Measurements from ENCODE around the gene MGAT4B. TPM values are rescaled to one million over a fixed set of nuclear protein-coding genes. Genes with fewer than 3 reads are reported as not detected.
A peak's percentile ranks its signal among the peaks of the same experiment; 100 is the strongest.

Gene MGAT4B
- total and polyA plus RNA-seq, 12 donors, result 58.6 to 123 (median 98.0) TPM

DNA sequence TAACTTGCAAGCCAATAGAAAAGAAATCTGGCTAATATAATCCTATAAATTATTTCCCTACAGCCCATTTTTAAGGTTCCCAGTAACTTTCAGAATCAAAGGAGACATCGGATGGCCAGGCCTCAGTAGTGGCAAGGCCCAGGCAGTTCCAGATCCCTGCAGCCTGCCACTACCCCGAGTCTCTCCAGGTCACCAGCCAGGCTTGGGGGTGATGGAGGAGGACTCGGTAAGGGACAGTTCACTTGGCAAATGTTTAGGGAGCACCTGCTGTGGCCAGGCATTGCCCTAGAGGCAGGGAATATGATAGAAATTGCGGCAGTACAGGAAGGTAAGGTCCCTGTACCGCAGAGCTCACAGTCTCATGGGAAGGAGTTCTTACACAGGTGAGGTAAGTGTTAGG, 28.1 kb downstream of the MGAT4B start:
- intact Hi-C loops (cut with DNase I), result no loop called here
- Histone ChIP-seq H3K27ac (peak overlapping the region in 1 of 10 donors; percentile 45), H3K4me1 (peaks cover 0 to 70% (median 0%) of the 10 kb centered on the region in 9 donors), H3K9me3 (no peaks in the 10 kb centered on the region), H3K4me3 (no peak overlapping the region), H3K36me3 (peaks cover 0 to 81% (median 26%) of the 10 kb centered on the region in 9 donors), H3K27me3 (no peaks in the 10 kb centered on the region)
- TF ChIP-seq, protein P1, sequence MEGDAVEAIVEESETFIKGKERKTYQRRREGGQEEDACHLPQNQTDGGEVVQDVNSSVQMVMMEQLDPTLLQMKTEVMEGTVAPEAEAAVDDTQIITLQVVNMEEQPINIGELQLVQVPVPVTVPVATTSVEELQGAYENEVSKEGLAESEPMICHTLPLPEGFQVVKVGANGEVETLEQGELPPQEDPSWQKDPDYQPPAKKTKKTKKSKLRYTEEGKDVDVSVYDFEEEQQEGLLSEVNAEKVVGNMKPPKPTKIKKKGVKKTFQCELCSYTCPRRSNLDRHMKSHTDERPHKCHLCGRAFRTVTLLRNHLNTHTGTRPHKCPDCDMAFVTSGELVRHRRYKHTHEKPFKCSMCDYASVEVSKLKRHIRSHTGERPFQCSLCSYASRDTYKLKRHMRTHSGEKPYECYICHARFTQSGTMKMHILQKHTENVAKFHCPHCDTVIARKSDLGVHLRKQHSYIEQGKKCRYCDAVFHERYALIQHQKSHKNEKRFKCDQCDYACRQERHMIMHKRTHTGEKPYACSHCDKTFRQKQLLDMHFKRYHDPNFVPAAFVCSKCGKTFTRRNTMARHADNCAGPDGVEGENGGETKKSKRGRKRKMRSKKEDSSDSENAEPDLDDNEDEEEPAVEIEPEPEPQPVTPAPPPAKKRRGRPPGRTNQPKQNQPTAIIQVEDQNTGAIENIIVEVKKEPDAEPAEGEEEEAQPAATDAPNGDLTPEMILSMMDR (IDR thresholded peaks at IDR 0.05), result no peak
- WGBS, 2 donors, result 95 to 97% methylated on average over 5 of the region's 5 CpGs
- DNase-seq, result no peak
- ATAC-seq, result no peak

DNA sequence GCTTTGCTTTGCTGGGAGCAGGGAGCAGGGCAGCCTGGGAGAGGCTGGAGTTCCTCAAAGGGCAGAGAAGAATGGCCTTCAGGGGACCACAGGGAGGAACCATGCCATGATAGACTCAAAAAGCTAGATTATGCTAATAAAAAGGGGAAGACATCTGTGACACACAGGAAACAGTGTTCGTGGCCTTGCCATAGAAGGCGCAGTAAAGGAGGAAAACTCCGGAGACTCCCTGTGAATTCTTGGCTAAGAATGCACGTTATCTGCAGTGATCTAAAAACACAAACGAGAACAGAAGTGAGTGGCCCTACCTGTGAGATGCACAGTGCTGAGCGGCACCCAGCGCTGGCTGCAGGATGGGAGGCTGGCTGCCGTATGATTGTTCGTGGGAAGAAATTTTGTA, 28.8 kb downstream of the MGAT4B start:
- Histone ChIP-seq H3K4me3 (no peak overlapping the region), H3K36me3 (peaks cover 0 to 88% (median 33%) of the 10 kb centered on the region in 9 donors), H3K9me3 (no peaks in the 10 kb centered on the region), H3K4me1 (peaks cover 0 to 70% (median 0%) of the 10 kb centered on the region in 9 donors), H3K27me3 (no peaks in the 10 kb centered on the region), H3K27ac (peak overlapping the region in 1 of 10 donors; percentile 45)
- WGBS, 2 donors, result 60 to 70% methylated on average over 9 of the region's 9 CpGs
- TF ChIP-seq, protein P1 (IDR thresholded peaks at IDR 0.05), result no peak
- DNase-seq, result no peak
- intact Hi-C loops (cut with DNase I), result no loop called here
- ATAC-seq, result peak in 6 of 8 donors; percentile 25 to 64 (median 40)

DNA sequence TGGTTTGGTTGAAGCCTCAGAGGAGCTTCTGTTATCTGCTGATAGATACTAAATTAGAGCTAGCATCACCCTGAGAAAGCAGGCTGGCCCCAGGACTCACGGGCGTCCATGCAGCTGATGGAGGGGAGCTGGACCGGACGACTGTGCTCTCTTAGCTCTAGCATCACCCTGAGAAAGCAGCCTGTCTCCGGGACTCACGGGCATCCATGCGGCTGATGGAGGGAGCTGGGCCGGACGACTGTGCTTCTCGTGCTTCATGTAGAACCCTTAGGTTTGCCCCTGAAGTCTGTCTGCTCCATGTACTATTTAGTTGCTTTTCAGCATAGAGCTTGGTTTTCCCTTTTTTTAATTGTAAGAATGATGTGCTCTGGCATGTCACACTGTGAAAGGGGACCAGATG, 29.2 kb downstream of the MGAT4B start:
- DNase-seq (no peak), ATAC-seq (no peak)
- WGBS, 2 donors, result 87 to 92% methylated on average over 10 of the region's 10 CpGs
- Histone ChIP-seq H3K4me3 (no peak overlapping the region), H3K27ac (peak overlapping the region in 1 of 10 donors; percentile 45), H3K36me3 (peaks cover 0 to 92% (median 38%) of the 10 kb centered on the region in 9 donors), H3K9me3 (no peaks in the 10 kb centered on the region), H3K4me1 (peaks cover 0 to 70% (median 0%) of the 10 kb centered on the region in 9 donors), H3K27me3 (no peaks in the 10 kb centered on the region)
- TF ChIP-seq, protein P1 (IDR thresholded peaks at IDR 0.05), result no peak
- intact Hi-C loops (cut with DNase I), result no loop called here

DNA sequence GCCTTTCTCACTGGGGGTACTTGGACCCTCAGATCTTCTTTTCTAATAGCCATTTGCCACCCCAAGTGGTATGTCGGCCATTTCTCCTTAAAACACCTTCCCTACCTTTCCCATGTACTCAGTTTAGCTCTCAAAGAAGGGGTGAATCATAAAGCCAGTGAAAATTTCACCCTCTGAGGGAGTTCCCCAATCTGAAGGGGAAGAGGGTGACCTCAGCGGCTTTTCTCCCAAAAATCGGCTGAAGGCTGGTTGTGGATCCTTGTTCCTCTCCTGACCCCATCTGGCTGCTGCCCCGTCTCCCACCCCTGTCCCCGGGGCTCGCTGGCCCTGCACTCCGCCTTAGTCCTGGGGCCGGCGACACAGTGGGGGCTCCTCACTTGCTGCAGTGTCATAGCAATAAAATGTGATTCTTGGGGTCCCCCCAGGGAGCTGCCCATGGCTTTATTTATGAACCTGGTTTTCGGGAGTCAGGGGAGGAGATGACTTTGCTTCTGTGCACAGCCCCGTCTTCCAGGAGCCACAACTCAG, 30.2 kb downstream of the MGAT4B start:
- TF ChIP-seq, protein P1 (IDR thresholded peaks at IDR 0.05), result no peak
- no peak overlapping the region for H3K4me3 ChIP-seq
- H3K9me3 ChIP-seq, result no peaks in the 10 kb centered on the region
- H3K4me1 ChIP-seq, result peaks cover 0 to 63% (median 0%) of the 10 kb centered on the region in 9 donors
- peak overlapping the region in 1 of 10 donors; percentile 1 for H3K27ac ChIP-seq
- intact Hi-C loops (cut with DNase I), result no loop called here
- peak in 2 of 8 donors; percentile 13 to 35 for ATAC-seq
- DNase-seq, result no peak
- WGBS, 2 donors, result 91 to 95% methylated on average over 11 of the region's 11 CpGs
- no peaks in the 10 kb centered on the region for H3K27me3 ChIP-seq
- peaks cover 0 to 99% (median 47%) of the 10 kb centered on the region in 9 donors for H3K36me3 ChIP-seq
